Right cardiac atrium (tissue), 5 donors: ENCODE measurements around the gene MCTP2. TPM values are rescaled to one million over a fixed set of nuclear protein-coding genes. Genes with fewer than 3 reads are reported as not detected.
A peak's percentile ranks its signal among the peaks of the same experiment; 100 is the strongest.

Experiments used
- ATAC-seq, 2 donors: fragments of 200-7000 bp; cut with Tn5 transposase; one replicate each; pipeline versions ENCODE4 v1.8.0 to v1.9.1; 2020; ENCODE audit warnings: moderate library complexity in 2 of 2, mild to moderate bottlenecking in 1 of 2
- DNase-seq, 3 donors: peaks; one replicate each; pipeline ENCODE4 v3.0.0-alpha.2; 2020
- H3K27ac ChIP-seq: one replicate; pipeline ENCODE4 v1.5.1; 2013; ENCODE audit warnings: mild to moderate bottlenecking, low read length, control low read depth, moderate library complexity
- H3K27me3 ChIP-seq: one replicate; pipeline ENCODE4 v1.6.1; 2013; ENCODE audit not compliant: control insufficient read depth, insufficient read depth
- H3K4me1 ChIP-seq: one replicate; pipeline ENCODE4 v1.6.1; 2013; ENCODE audit warnings: low read length; ENCODE audit not compliant: control insufficient read depth, insufficient read depth
- H3K4me3 ChIP-seq: one replicate; pipeline ENCODE4 v1.5.1; 2013; ENCODE audit warnings: low read length, control low read depth
- H3K9me3 ChIP-seq: one replicate; pipeline ENCODE4 v1.6.1; 2013; ENCODE audit warnings: low read length; ENCODE audit not compliant: control insufficient read depth
- WGBS: extraction: QIAGEN DNeasy Blood & Tissue Kit; methylation state at CpG from one replicate; pipeline ENCODE4 v1.1.7; 2013; 5-methylcytosine and 5-hydroxymethylcytosine counted together
- intact Hi-C, 4 donors: fragments of 100-400 bp; cut with DNase I; formaldehyde crosslinking; loops; one replicate each; pipeline versions ENCODE4 v1.11.0 to v1.14.0; 2022 to 2023
- polyA plus RNA-seq: library from polyadenylated mRNA; stranded (reverse); fragments of 200-250 nt; gene quantifications from one replicate; pipeline ENCODE4 v1.2.3, GENCODE V29; 2013
- total RNA-seq, 4 donors: library from RNA; stranded (reverse); fragmentation: NEBNext Ultra II Directional; extraction: Animal tissue kit (Norgen Biotek cat#: 25700); gene quantifications; one replicate each; pipeline ENCODE4 v1.2.1, GENCODE V29; 2021
- donor health status: healthy with polysubstance abuse.
- donor health status: DM: no; HTN: yes; CAD: no.
- donor health status: DM: no; HTN: no; CAD: no.
- donor health status: DM: no; HTN: yes; CAD: no; lungs with severe emphysema.
- donor health status: DM: yes; HTN: yes; CAD: no.

The MCTP2 gene
- total and polyA plus RNA-seq, 5 donors = 0.11 to 1.2 (median 0.72) TPM

DNA sequence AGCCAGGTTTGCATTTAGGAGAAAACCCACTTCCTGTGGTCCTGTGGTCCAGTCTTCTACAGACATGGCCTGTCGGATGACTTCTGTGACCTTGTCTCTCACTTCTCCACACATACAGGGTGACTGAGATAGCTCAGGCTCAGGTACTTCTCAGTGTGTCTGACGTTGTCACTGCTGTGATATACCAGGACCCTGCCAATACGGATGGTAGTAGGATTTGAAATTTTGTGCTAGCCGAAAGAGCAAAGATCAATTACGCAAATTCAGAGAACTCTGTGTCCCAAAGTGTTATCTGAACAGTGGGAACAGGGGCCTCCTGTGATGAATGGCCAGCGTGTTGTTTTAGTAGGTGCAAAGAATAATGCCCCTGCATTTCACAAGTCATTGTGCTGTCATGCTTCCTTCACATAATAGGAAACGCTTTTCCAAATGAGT is 128.9 kb downstream of the MCTP2 start:
- Histone ChIP-seq H3K27me3 (no peaks in the 10 kb centered on the region), H3K9me3 (no peaks in the 10 kb centered on the region), H3K4me1 (no peaks in the 10 kb centered on the region), H3K27ac (no peak overlapping the region), H3K4me3 (no peak overlapping the region)
- ATAC-seq (no peak), DNase-seq (no peak)
- 67% methylated on average over 7 of the region's 7 CpGs for WGBS
- intact Hi-C loops = no loop called here

DNA sequence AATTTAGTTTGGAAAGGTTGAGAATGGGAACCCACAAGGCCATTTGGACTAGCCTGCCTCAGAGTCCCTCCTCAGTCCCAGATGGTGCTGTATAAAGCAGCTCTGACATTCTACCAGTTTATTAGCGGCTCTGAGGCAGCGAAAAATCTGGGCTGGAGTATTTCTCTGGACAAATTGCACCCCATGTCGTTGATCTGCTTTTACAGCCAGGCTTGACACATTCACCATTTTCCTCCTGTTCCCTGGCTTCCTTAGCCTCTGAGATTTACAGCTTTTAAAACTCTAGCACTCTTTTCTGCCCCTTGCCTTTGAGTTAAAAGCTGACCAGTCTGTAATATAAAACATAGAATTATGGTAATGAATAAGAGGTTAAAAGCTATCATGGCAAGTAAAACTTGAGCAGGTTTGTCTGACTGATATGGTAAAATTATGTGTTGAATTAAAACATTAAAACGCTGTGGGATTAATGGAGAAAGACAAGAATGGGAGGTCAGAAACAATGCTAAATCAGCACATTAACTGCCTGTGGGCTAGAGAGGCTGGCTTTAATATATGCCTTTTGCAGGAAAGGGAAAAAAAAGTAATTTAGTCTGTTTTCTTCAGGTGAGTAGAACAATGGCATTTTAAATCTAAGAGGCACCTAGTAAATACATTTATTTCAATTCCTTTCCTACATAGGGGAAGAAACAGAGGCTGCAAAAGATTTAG is 131.2 kb downstream of the MCTP2 start:
- Histone ChIP-seq H3K4me3 (no peak overlapping the region), H3K9me3 (no peaks in the 10 kb centered on the region), H3K27me3 (no peaks in the 10 kb centered on the region), H3K27ac (no peak overlapping the region), H3K4me1 (no peaks in the 10 kb centered on the region)
- 74% methylated on average over 4 of the region's 4 CpGs for WGBS
- DNase-seq (no peak), ATAC-seq (no peak)
- intact Hi-C loops = no loop called here

DNA sequence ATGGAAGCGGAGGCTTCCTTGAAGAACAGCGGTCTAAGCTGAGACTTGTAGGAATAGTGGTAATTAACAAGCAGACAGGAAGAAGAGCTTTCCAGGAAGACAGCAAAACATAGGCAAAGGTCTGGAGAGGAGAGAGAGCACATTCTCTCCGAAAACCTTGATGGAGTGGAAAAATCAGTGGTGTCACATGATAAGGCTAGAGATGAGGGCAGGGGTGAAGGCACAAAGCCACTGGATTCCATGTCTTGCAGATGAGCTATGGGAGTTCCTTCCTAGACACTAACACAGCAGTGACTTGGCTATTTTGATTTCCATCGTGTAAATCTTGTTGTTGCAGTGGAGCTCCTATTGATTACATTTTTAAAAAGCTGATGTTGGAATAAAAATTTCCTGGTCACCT is 132.0 kb downstream of the MCTP2 start:
- Histone ChIP-seq H3K4me1 (no peaks in the 10 kb centered on the region), H3K4me3 (no peak overlapping the region), H3K27ac (no peak overlapping the region), H3K27me3 (no peaks in the 10 kb centered on the region), H3K9me3 (no peaks in the 10 kb centered on the region)
- intact Hi-C loops = no loop called here
- ATAC-seq (no peak), DNase-seq (no peak)
- 70% methylated on average over 4 of the region's 4 CpGs for WGBS

DNA sequence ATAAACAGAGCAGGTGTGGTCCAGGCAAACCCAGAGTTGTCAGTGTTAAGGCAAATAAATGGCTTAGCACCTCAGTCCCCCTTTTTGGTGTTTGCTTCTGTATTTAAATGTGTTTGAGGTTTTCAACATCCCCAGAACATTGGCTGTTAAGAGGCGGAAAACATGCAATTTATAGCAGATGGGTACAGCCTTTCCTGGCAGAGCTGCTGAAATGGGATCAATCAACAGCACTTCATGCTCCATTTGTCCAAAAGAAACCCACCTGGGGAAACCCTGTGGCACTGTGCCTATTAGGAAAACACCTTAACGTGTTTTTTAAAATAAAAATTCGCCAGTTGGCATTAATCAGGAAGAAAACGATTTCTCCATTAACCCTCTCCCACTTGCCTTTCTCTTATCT is 135.4 kb downstream of the MCTP2 start:
- Histone ChIP-seq H3K9me3 (no peaks in the 10 kb centered on the region), H3K4me3 (no peak overlapping the region), H3K4me1 (no peaks in the 10 kb centered on the region), H3K27ac (no peak overlapping the region), H3K27me3 (no peaks in the 10 kb centered on the region)
- ATAC-seq = no peak
- DNase-seq = no peak
- WGBS = 64% methylated on average over 4 of the region's 4 CpGs
- intact Hi-C loops = no loop called here

DNA sequence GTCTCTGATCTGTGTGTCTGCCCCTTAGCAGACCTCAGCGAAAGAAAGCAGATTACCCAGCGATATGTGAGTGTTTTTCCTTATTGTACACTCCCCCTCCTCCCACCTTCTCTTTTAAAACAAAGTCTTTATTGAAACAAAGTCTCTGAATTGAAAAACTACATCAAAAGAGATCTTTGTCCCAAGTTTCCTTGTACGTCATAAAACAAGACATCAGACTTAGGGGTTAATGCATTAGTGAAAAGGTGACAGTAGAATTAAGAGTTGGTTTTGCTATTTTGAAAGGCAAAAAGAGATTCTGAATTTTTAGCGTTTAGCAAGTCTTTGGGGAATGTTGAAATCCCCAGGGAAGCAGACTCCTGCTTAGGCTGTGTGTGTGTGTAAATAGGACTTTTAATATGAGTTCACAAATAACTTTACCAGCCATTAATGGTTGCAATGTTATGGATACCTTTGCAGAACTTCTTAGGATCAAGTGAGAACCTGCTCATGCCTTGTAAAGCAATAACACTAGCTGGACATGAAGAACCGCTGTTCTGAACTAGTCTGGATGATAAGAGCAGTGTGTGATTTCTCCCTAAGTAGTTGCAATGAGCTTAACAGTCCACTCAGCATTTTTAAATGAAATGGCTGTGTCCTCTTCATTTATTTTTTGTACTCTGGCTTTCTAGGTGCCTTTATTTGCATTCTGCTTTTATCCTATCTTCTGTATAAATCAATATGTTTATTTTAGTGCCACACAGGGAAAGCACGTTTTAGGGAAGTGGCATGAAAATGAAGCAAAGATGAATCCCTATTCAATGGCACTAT is 136.6 kb downstream of the MCTP2 start:
- no peaks in the 10 kb centered on the region for H3K9me3 ChIP-seq
- no peak overlapping the region for H3K4me3 ChIP-seq
- no peaks in the 10 kb centered on the region for H3K4me1 ChIP-seq
- no peak for ATAC-seq
- no peaks in the 10 kb centered on the region for H3K27me3 ChIP-seq
- 43% methylated on average over 6 of the region's 6 CpGs for WGBS
- DNase-seq = no peak
- intact Hi-C loops = no loop called here
- H3K27ac ChIP-seq = no peak overlapping the region

DNA sequence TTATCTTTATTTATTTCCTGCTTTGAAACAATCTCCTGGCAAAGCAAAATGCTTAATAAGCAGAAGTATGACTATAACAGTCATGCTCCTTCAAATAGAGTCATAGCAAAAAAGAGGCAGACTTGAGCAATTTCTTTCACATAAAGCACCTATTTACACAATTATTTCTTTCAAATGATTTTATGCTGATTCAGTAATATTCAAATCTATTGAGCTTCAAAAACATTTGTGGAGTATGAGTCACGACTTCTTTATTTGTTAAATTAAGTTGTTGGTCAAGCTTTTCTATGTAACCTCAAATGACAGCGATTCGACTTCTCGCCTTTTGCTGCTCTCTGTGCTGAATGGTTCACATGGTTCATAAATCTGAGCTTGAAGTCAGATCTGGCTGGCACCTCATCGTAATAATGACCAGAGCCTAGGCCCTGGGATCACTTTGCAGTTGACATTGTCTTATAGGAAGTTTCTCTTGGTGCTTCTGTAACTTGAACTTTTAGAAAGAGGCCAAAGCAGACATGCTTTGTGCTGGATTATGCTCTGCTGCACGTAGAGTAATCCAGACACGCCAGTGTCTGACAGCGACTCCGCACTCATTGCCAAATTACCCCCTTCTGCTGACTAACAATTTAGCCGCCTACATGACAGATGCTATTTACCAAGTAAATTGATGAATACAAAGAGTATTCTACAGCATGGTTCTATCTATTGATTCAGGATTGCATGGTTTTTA is 139.0 kb downstream of the MCTP2 start:
- DNase-seq = no peak
- no peak overlapping the region for H3K27ac ChIP-seq
- intact Hi-C loops = no loop called here
- H3K27me3 ChIP-seq = no peaks in the 10 kb centered on the region
- 88% methylated on average over 10 of the region's 10 CpGs for WGBS
- no peaks in the 10 kb centered on the region for H3K9me3 ChIP-seq
- H3K4me1 ChIP-seq = no peaks in the 10 kb centered on the region
- H3K4me3 ChIP-seq = no peak overlapping the region
- no peak for ATAC-seq

DNA sequence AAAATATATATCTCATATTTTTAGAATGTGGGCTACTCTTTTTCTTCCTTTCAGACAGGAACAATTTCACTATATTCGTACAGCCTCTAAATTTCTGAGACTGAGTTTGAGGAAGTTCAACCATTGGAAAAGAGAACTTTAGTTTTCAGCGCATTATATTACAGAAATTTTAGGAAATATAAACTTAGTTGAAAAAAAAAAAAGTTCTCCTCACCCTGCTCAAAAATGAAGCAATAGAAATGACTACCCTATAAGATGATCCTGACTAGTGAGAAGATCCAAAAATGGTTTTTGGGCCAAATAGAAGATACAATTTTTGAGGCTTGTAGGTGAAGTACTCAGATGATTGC is 139.6 kb downstream of the MCTP2 start:
- intact Hi-C loops = no loop called here
- H3K4me1 ChIP-seq = no peaks in the 10 kb centered on the region
- DNase-seq = no peak
- no peak for ATAC-seq
- no peak overlapping the region for H3K27ac ChIP-seq
- 82% methylated on average over 2 of the region's 2 CpGs for WGBS
- no peaks in the 10 kb centered on the region for H3K27me3 ChIP-seq
- no peaks in the 10 kb centered on the region for H3K9me3 ChIP-seq
- H3K4me3 ChIP-seq = no peak overlapping the region

DNA sequence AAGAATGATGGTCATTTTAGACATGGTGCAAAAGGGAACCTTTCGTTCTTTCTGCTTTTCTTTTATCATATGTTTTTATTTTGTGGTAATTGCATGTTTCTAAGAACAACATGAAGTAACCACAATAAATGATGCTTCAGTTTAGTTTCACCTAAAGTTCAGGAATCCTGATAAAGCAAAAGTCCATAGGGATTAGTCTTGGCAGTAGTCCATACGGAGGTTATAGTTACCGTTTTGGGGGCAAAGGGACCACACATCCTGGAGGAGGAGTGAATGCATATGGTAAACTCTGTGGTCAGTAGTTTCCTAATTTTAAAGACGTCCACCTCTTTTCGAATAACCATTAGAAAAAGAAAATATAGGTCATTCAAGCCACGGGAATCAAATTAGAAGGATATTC is 141.5 kb downstream of the MCTP2 start:
- no peaks in the 10 kb centered on the region for H3K4me1 ChIP-seq
- DNase-seq (no peak), ATAC-seq (no peak)
- no peaks in the 10 kb centered on the region for H3K9me3 ChIP-seq
- WGBS = 82% methylated on average over 6 of the region's 6 CpGs
- H3K27me3 ChIP-seq = no peaks in the 10 kb centered on the region
- intact Hi-C loops = no loop called here
- no peak overlapping the region for H3K27ac ChIP-seq
- H3K4me3 ChIP-seq = no peak overlapping the region

DNA sequence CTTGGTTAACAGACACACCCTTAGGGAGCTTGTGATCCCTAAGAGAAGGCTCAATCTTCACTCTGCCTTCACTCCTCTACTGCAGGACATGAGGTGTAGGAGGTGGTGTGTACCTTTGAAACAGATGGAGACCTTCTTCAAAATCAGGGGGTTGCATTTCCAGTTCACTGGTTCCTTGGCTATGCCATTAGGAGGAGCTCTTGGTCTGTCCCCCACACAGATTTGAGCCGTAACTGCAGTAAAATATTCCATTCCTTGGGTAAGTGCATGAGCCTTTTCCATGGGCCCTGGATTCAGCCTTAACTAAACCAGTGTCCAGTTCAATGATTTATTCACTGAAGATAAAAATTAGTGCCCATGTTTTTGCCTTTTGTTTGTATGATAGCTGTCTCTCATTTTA is 144.6 kb downstream of the MCTP2 start:
- ATAC-seq = peak in 1 of 2 donors; percentile 50
- Histone ChIP-seq H3K4me1 (no peaks in the 10 kb centered on the region), H3K4me3 (no peak overlapping the region), H3K27ac (no peak overlapping the region), H3K9me3 (no peaks in the 10 kb centered on the region), H3K27me3 (no peaks in the 10 kb centered on the region)
- intact Hi-C loops = no loop called here
- WGBS = 83% methylated on average over 1 of the region's 1 CpG
- DNase-seq = no peak

DNA sequence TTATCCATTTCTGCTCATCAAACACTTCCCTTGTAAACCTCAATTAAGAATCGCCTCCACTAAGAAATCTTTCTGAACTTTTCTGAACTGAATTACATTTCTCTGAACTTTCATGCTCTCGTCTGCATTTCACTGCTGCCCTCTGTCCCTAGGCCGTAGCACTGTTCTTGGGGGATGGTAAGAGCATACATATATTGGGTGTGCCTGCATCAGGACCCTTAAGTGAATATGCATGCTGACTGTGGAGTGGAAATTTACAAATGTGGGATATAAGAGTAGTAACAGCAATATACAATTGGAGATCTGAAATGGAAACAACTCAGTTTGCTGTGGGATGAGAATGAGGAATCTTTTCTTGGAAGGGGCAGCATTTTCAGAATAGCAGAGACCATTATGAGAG is 148.6 kb downstream of the MCTP2 start:
- ATAC-seq (no peak), DNase-seq (no peak)
- Histone ChIP-seq H3K9me3 (no peaks in the 10 kb centered on the region), H3K4me1 (no peaks in the 10 kb centered on the region), H3K27ac (no peak overlapping the region), H3K27me3 (no peaks in the 10 kb centered on the region), H3K4me3 (no peak overlapping the region)
- intact Hi-C loops = no loop called here
- 89% methylated on average over 3 of the region's 3 CpGs for WGBS

DNA sequence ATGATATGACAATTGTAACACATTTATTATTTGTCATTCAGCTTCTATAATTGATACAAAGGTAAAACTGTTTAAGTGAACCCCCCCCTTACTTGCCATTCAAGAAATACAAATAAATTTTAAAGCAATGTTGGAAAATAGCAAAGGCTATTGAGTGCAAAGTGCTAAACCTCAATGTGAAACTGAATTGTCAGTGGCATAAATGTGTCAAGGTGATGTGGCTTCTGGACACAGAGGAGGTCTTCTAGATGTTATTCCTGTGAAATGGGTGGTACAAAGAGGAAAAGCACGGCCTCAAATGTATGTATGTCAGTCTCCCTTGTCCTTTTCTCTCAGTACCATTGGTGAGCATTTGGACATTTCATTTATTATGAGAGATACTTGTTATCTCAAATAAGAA is 149.4 kb downstream of the MCTP2 start:
- intact Hi-C loops = no loop called here
- Histone ChIP-seq H3K27me3 (no peaks in the 10 kb centered on the region), H3K4me3 (no peak overlapping the region), H3K9me3 (no peaks in the 10 kb centered on the region), H3K27ac (no peak overlapping the region), H3K4me1 (no peaks in the 10 kb centered on the region)
- ATAC-seq = no peak
- DNase-seq = no peak
- 91% methylated on average over 1 of the region's 1 CpG for WGBS
